VCaP (cell line): ENCODE data around the gene ANKRD34A.

ENCODE experiments used
- H3K27ac ChIP-seq: fragments of 450-650 bp; 2 replicates; pipeline ENCODE4 v1.5.1; 2017
- TF ChIP-seq, protein P1 (sequence below): fragments of 450-650 bp; conservative IDR thresholded peaks from 2 replicates; pipeline ENCODE4 v1.5.1; 2017; ENCODE audit warnings: mild to moderate bottlenecking, moderate library complexity

ANKRD34A gene

DNA sequence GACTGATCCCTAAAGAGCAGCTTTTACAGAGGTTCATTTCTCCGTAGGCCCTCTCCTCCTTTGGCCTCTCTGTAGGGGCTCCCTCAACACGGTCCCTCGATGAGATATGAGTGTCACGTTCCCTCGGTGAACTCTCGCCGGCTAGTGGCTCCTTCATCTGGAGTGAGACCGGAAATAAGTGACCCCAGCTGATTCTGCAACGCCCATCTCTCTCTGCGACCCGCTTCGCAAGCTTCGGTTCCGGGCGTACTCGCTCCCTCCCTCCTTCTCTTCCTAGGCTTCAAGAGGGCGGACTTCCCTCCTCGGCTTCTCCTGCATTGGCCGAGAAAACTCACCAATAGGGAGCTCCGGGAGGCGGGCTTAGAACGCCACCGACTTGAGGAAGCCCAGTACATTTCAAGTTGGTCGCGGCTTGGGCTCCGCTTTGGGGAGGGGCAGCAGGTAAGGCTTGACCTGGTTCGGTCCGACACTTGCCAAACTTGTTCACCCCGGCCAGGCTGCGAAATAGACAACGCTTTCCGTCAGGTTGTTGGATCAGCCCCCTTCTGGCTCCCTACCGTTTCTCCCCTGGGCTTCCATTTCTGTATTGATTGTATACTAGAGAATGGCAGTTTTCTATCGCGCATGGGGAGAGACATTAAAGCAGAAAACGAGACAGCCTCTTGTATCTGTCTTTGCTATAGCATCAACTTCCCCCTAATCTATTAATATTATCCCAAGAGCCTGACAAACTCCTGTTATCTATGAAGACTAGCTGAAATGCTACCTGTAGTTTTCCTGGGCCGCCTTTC lies at the start of gene ANKRD34A, which contains the start of gene POLR3GL:
Gene ANKRD34A, minus strand, starts transcription at position 248 of the 791 bp plus-strand sequence. CDS start 2,816 bp downstream, outside the sequence.
Gene POLR3GL, plus strand, starts transcription at position 363 of the 791 bp plus-strand sequence. CDS start 10,176 bp downstream, outside the sequence.
- TF ChIP-seq, protein P1, sequence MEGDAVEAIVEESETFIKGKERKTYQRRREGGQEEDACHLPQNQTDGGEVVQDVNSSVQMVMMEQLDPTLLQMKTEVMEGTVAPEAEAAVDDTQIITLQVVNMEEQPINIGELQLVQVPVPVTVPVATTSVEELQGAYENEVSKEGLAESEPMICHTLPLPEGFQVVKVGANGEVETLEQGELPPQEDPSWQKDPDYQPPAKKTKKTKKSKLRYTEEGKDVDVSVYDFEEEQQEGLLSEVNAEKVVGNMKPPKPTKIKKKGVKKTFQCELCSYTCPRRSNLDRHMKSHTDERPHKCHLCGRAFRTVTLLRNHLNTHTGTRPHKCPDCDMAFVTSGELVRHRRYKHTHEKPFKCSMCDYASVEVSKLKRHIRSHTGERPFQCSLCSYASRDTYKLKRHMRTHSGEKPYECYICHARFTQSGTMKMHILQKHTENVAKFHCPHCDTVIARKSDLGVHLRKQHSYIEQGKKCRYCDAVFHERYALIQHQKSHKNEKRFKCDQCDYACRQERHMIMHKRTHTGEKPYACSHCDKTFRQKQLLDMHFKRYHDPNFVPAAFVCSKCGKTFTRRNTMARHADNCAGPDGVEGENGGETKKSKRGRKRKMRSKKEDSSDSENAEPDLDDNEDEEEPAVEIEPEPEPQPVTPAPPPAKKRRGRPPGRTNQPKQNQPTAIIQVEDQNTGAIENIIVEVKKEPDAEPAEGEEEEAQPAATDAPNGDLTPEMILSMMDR: no peak
- H3K27ac ChIP-seq: peak within 1 kb of the TSS; percentile 73

DNA sequence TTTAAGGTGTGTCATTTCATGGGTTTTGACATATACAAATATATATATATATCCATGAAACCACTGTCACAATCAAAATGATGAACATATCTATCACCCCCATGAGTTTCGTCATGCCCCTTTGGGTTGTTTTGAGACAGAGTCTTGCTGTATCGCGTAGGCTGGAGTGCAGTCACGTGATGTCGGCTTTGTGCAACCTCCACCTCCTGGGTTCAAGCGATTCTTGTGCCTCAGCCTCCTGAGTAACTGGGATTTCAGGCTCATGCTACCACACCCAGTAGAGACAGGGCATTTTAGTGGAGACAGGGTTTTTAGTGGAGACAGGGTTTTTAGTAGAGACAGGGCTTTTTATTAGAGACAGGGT lies 49.2 kb upstream of the ANKRD34A start:
- TF ChIP-seq, protein P1: no peak
- H3K27ac ChIP-seq: peak overlapping the region; percentile 55

DNA sequence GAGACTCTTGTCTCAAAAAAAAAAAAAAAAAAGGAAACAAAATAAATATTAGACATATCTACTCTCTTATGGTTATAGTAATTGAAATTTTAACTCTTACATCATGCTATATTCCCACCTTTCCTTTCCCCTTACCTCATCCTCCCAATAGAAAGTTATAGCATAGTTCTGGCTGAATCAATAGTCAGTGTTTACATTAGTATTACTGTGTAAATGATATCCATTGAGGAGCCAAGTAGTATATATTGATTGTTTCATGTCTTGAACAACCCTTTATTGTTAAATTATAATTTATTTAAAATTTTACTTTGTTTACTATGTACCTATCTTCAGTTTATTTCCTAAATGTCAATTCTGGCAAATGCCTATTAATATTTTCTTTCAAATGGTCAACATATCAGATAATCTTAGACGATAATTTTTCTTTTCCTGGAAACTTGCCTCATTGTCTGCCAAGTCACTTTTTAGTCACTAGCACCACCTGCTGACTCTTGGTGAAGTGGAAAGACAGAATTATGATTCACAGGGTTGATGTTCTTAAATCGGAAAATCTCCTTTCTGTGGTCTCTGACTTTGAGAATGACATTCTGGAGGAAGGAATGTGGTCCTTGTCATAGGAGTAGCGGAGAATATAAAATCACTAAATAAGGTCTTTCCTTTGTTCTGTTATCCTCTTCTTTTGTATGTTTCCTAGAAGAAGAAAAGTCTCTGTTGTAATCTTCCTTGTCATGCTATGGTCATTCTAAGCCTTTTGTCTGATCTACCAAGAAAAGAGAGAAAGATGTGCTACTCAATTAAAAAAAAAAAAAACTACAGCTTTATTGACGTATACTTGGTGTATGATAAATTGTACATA lies 48.6 kb upstream of the ANKRD34A start:
- TF ChIP-seq, protein P1: peak; percentile 85
- H3K27ac ChIP-seq: peak overlapping the region; percentile 55

DNA sequence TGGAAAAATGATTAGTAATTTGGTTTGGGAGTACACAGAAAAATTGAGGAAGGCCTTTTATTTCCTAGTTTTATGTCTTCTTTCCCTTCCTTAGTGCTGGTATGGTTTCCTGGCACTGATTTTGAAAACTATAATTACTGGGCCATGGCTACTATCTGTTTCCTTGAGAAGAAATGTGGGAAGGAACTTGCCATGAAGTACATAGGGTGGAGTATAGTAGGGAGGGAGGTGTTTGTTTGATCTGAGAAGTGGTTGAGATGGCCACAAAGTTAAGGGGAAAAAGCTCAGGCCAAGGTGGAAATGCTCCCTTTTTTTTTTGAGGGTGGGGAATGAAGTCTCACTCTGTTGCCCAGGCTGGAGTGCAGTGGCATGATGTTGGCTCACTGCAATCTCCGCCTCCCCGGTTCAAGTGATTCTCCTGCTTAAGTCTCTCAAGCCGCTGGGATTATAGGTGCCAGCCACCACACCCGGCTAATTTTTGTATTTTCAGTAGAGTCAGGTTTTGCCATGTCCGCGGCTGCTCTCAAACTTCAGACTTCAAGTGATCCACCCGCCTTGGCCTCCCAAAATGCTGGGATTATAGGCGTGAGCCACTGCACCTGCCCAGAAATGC lies 45.9 kb upstream of the ANKRD34A start:
- TF ChIP-seq, protein P1: no peak
- H3K27ac ChIP-seq: peak overlapping the region; percentile 17; the same call in 1 of the 2 replicates

DNA sequence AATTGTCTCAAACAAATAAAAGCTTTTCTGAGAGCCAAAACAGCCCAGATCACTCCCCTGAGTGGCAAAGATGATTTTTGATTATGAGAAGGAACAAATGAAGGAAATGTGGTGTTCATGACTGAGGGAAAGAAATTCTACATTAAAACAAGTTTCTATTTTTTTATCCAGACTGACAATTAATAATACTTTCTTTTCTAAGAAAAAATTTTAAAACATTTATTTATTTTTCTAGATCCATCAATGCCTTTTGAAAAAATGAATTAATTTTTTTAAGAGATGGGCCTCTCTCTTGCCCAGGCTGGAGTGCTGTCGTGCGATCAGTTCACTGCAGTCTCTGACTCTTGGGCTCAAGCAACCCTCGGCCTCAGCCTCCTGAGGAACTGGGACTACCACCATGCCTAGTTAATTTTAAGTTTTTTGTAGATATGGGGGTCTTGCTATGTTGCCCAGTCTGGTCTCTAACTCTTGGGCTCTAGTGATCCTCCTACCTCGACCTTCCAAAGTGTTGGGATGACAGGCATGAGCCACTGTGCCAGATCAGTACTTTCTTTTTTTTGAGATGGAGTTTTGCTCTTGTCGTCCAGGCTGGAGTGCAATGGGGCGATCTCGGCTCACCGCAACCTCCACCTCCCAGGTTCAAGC lies 43.2 kb upstream of the ANKRD34A start:
- TF ChIP-seq, protein P1: peak; percentile 54
- H3K27ac ChIP-seq: no peak overlapping the region; the same call in 1 of the 2 replicates

DNA sequence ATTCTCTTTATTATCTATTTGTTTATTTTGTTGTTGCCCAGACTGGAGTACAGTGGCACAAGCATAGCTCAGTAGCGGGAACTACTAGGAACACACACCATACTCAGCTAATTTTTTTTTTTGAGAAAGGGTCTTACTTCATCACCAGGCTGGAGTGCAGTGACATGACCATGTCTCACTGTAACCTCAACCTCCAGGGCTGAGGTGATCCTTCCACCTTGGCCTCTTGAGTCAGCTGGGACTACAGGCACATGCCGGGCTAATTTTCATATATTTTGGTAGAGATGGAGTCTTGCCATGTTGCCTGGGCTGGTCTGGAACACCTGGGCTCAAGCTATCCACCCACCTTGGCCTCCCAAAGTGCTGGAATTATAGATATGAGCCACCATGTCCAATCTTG lies 37.3 kb upstream of the ANKRD34A start:
- TF ChIP-seq, protein P1: no peak
- peak overlapping the region; percentile 94 for H3K27ac ChIP-seq
